ENCODE measurements around the gene PHF20.
"Not testable (repeated sequence)": the region's sequence is repeated elsewhere in the genome, so short reads cannot be mapped to it uniquely, and the experiment has no call there.

Gene PHF20

DNA sequence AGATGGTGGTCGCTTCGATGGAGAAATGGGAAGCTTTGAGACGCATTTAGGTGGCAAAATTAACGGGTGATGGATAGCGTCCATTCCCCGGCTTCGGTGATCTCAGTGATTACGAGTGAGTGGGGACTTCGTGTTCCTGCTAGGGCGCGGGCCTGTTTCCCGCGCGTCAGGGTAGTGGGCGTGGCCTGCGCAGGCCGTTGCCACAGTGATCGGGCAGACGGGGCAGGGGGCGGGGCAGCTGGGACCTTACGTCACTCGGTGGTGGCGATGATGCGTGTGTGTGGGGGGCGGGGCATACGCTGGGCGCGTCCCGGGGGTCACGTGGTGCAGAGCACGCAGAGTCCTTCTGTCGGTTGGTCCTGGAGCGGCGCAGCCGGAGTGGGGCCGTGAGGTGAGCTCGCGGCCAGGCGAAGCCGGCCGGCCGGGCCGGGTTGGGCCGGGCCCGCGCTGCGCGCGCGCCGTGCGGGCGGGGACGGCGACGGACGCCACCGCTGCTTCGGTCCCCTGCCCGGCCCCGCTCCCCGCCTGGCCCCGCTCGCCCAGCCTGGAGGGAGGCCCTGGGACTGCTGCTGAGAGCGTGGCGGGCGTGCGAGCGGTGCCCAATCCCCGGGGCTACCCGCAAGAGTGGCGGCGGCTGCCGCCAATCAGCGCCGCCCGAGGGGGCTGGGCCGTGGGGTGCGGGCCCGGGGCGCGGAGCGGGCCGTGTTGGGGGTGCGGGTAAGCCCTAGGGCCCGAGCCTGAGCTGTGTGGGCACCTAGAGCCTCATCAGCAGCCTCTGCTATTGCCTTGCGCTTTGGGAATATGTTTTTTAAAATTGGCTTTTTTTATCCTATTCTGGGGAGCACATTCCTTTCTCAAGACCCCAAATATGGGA, at the start of gene PHF20:
Gene PHF20, plus strand, starts transcription at position 327 of the 874 bp plus-strand sequence. CDS start 29,508 bp downstream, outside the sequence.
- peak; percentile 97 to 99 for DNase-seq

- not testable (repeated sequence) for DNase-seq
Measured at GRCh38 chr20:35723275-35723639, 48.6 kb upstream of the PHF20 start.

DNA sequence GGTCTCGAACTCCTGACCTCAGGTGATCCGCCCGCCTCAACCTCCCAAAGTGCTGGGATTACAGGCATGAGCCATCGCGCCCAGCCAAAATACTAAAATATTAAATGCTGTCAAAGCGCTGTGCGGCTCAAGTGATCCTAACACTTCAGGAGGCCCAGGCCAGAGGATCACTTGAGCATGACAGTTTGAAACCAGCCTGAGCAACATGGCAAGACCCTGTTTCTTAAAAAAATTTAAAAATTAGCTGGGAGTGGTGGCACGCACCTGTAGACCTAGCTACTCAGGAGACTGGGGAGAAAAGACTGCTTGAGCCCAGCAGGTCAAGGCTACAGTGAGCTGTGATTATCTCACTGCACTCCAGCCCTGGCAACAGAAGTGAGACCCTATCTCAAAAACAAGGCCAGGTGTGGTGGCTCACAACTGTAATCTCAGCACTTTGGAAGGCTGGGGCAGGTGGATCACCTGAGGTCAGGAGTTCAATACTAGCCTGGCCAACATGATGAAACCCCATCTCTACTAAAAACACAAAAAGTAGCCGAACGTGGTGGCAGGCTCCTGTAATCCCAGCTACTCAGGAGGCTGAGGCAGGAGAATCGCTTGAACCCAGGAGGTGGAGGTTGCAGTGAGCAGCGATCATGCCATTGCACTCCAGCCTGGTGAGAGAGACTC, 48.0 kb upstream of the PHF20 start:
- not testable (repeated sequence) for DNase-seq

GRCh38 chr20:35724321-35725230, 47.2 kb upstream of the PHF20 start:
- DNase-seq = no peak

- DNase-seq = no peak
Measured at GRCh38 chr20:35726842-35727711, 44.7 kb upstream of the PHF20 start.

DNA sequence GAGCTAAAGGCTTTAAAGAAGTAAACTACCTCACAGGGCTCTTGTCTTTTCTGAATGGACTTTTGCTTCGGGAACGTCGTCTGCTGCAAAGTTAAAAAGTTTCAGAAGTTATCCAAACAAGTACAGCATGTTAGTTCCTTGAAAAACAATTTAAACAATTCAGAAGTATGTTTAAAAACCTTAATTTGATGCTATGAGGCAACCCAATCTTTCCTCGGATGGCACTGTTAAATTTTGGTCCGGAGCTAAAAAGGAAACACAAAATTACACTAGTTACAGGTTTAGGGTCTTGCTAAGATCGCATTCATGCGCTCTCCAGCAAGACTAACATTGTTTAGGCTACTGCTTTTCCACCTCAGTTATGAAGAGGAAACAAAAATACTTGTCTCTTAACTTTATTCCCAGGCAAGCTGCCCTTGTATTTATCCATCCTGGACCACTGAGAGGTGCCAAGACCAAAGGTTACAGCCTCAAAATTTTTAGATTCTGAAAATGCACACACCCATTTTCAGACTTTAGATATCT, 42.5 kb upstream of the PHF20 start:
- no peak for DNase-seq

DNA sequence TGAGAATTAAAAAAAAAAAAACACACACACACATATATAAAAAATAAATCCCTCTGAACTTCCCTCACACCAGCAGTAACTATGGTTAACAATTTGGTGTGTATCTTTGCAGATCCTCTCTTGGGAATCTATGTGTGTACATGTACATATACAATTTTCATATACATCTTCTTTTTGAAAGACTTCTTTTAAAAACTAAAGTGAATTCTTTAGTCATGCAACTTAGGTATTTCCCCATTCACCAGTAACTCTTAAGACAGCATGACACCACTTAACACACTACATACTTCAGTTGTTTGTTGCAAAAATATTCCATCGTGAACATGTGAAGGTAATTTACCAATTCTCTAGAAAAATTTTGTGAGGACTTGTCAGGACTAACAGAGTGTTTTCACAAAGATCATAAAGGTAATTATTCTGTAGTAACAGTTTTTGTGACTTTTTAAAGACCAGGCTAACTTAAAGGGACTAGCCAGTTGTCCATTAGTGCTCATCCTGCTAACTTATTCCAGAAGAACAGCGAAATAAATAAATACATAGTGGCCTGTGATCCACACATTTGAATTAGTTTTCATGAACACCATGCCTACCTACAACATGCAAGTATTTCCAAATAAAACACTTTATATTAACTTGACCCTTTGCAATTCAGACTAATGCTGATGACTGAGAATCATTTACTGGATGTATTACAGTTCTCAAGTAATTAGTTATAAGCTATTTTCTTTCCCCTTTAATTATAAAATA, 41.8 kb upstream of the PHF20 start:
- DNase-seq = no peak

DNA sequence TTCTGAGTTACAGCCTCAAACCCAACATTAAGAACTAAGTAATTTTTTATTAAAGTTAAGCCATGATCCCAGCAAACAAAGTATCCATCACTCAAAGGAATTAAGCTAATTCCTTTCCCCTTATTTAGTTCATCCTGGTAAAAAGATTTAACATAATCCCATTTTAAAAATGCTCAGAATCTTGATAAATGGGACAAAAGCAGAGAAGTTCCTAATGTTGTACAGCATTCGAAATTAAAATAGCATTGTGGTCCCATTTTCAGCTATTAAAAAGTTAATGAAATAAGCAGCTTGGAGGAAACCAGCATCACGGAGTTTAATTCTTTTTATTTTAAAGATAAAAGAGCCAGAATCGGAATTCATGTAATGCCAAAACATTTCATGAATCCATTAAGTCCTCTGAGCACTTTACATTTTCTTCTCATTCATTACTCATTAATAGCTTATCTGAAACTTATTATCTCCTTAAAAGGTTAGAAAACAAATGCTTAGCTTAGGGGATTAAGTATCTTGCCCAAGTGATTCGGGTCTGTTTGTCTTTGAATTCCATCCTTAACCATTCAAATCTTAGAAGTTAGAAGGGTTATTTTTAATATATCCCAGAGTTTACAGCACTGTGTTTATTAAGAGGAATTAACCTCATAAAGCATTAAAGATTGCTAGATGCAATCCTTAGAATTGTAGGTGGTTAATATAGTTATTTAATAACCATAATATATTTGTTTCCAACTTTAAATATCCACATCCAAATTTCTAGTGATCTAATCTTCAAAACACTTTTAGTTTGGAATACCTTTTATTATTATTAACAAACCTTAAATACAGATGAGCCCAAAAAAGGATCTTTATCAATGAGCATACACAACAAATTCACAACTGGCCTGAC, 41.0 kb upstream of the PHF20 start:
- DNase-seq = no peak

DNA sequence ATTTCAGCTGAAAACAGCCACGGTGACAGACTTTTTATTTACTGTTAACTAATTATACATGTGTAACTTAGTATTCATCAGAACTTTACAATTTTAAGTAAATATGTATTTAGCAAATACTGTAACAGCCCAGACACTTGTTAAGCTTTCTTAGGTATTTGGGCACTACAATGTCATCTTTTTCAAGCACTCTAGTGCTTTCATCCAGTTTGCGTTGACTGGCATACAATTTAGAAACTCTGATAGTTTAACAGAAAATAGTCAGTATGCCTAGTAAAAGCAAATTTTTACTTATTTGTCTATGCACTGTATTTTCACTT, 40.4 kb upstream of the PHF20 start:
- DNase-seq = no peak

DNA sequence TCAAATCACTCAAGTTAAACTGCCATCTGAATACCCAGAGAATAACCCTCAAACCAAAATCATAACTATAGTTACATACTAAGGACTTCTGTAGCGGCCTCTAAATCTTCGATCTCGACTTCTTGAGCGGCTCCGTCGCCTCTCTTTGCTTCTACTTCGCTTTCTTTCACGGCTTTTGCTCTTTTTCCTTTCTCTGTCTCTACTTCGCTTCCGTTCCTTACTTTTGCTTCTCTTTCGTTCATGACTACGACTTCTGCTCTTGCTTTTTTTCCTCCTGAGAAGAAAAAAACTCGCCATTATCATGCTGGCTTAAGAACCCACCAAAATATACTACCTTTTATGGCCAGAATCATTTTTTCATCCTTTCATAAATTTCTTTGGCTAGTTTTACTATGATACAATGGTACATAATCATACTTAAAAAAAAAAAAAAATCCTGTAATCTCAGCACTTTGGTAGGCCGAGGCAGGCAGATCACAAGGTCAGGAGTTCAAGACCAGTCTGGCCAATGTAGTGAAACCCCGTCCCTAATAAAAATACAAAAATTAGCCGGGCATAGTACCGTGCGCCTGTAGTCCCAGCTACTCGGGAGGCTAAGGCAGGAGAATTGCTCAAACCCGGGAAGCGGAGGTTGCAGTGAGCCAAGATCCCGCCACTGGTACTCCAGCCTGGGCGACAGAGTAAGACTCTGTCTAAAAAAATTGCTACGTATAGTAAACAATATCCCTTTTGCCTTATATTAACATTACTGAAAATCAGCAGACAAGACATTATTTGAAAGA, 39.8 kb upstream of the PHF20 start:
- DNase-seq = no peak

DNA sequence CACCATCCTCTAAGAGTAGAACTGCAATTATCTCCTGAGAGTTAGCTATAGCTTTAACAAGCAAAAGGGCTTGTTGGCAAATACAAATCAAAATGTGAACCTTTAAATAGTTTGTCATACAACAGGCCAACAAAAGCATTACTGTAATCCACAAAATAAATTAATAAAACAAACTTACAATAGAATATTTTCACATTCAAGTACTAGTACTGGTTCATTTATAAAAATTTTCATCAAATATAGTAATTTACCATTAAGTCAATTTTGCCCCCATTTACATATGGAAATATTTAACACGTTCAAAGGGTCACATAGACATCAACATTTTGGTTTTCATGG, 39.2 kb upstream of the PHF20 start:
- no peak for DNase-seq

DNA sequence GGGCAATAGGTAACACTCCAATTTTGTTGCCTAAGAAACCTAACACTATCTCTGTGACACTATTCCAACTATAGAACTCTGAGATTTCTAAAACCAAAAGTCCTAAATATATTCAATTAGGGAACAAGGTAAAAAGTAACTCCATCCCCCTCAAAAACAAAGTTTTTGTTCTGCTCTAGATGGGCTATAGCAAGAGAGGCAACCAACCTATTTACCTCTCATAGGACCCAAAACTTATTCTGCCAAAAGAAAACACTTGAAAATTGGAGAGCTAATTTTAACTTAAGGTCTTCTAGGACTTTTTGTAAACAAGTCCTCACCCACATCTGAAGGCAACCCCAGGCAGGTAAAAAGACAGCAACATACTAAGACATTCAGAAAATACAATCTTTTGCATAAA, 37.4 kb upstream of the PHF20 start:
- no peak for DNase-seq

GRCh38 chr20:35734777-35735649, 36.8 kb upstream of the PHF20 start:
- DNase-seq = no peak

- DNase-seq = no peak
Measured at GRCh38 chr20:35735826-35736470, 35.9 kb upstream of the PHF20 start.

DNA sequence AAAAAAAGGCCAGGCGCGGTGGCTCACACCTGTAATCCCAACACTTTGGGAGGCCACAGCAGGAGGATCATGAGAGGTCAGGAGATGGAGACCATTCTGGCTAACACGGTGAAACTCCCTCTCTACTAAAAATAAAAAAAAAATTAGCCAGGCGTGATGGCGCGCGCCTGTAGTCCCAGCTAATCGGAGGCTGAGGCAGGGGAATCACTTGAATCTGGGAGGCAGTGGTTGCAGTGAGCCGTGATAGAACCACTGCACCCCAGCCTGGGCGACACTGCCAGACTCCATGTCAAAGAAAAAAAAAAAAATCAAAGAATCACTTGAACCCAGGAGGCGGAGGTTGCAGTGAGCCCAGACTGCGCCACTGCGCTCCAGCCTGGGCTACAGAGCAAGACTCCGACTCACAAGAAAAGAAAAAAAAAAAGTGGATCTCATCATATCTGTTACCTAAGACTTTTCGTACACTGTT, 33.9 kb upstream of the PHF20 start:
- no peak for DNase-seq

DNA sequence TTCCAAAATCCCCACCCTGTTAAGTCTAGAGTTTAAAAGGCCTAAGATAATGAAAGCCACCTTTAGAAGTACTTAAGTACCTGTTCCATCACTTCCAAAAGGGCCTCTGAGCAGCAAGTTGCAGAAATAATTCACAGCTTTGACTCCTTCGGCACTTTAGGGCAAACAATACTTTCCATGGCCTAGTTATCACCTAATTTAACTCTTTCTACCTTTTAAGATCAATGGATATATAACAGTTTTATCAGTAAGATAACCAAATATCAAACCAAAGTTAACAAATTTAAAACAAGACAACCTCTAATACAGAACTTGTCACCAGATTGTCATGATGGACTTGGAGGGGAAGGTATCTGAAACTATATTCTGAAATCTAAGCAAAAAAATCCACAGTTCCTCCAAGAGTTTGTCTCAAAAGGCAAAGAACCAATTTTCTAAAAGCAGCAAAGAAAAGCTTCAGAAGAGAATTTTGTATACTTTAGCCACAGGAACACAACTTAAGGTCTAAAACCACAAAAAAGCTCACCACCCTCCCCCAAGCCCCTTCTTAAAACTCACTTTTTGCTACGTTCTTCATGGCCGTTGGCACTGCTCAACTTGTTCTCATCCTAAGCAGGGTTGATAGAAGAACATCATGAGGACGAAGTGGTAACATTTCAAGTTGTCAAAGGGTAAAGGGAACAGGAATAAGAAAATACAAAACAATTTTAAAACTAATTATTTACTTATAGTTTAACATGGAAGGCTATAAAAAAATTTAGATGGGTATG, 33.2 kb upstream of the PHF20 start:
- no peak for DNase-seq

All from SW 1271 (cell line).